GM19351 (cell line): Measurements from ENCODE around the gene MRPL36.

Source experiments
- ATAC-seq: cut with Tn5 transposase; IDR thresholded peaks from one replicate; pipeline ENCODE4 v1.9.1; 2021; ENCODE audit warnings: mild to moderate bottlenecking, moderate library complexity; ENCODE audit not compliant: unreplicated experiment

The MRPL36 gene

GRCh38 chr5:1765880-1766235 lies 33.8 kb downstream of the MRPL36 start:
- ATAC-seq = no peak

- ATAC-seq = peak; percentile 42
Observed at GRCh38 chr5:1765141-1765879, 34.3 kb downstream of the MRPL36 start.

- ATAC-seq = no peak
Observed at GRCh38 chr5:1764606-1764960, 35.1 kb downstream of the MRPL36 start.

- ATAC-seq = no peak
Observed at GRCh38 chr5:1763960-1764605, 35.6 kb downstream of the MRPL36 start.

GRCh38 chr5:1763548-1763911 lies 36.1 kb downstream of the MRPL36 start:
- no peak for ATAC-seq

GRCh38 chr5:1762883-1763547 lies 36.6 kb downstream of the MRPL36 start:
- no peak for ATAC-seq

- no peak for ATAC-seq
Observed at GRCh38 chr5:1762121-1762882, 37.3 kb downstream of the MRPL36 start.

- ATAC-seq = no peak
Observed at GRCh38 chr5:1761453-1761755, 38.2 kb downstream of the MRPL36 start.

GRCh38 chr5:1760656-1761452 lies 38.8 kb downstream of the MRPL36 start:
- no peak for ATAC-seq

GRCh38 chr5:1760231-1760630 lies 39.4 kb downstream of the MRPL36 start:
- no peak for ATAC-seq

GRCh38 chr5:1759378-1759970 lies 40.2 kb downstream of the MRPL36 start:
- no peak for ATAC-seq

- no peak for ATAC-seq
Observed at GRCh38 chr5:1758574-1758973, 41.1 kb downstream of the MRPL36 start.

GRCh38 chr5:1757511-1757910 lies 42.1 kb downstream of the MRPL36 start:
- ATAC-seq = no peak

- no peak for ATAC-seq
Observed at GRCh38 chr5:1756481-1756880, 43.2 kb downstream of the MRPL36 start.

- no peak for ATAC-seq
Observed at GRCh38 chr5:1755321-1755949, 44.2 kb downstream of the MRPL36 start.

- ATAC-seq = no peak
Observed at GRCh38 chr5:1754531-1755220, 45.0 kb downstream of the MRPL36 start.

GRCh38 chr5:1753490-1753889 lies 46.1 kb downstream of the MRPL36 start:
- no peak for ATAC-seq

GRCh38 chr5:1752881-1753280 lies 46.8 kb downstream of the MRPL36 start:
- no peak for ATAC-seq
